ENCODE data around the gene CD300LF.
A peak's percentile ranks its signal among the peaks of the same experiment; 100 is the strongest.

CD300LF gene

GRCh38 chr17:74746376-74746775, 33.7 kb upstream of the CD300LF start:
- peaks cover 46% of the 10 kb centered on the region for H3K4me1 ChIP-seq (ENCODE audit: low read depth, poor library complexity, severe bottlenecking)
- H2AFZ ChIP-seq (ENCODE audit: low read depth) = no peak overlapping the region
- TF ChIP-seq CTCF (conservative IDR thresholded peaks at IDR 0.05; ENCODE audit: low read depth, low read length) = no peak
- H3K79me2 ChIP-seq (ENCODE audit: insufficient read depth, low read depth) = peaks cover 29% of the 10 kb centered on the region
- H4K20me1 ChIP-seq (ENCODE audit: insufficient read depth) = peaks cover 9% of the 10 kb centered on the region
- H3K9ac ChIP-seq = no peak overlapping the region
- no peaks in the 10 kb centered on the region for H3K27me3 ChIP-seq (ENCODE audit: insufficient read depth, low read depth)
- H3K4me2 ChIP-seq = no peak overlapping the region
- no peaks in the 10 kb centered on the region; the same call in 1 of the 2 replicates for H3K36me3 ChIP-seq (ENCODE audit: insufficient read depth)
- H3K4me3 ChIP-seq (IDR thresholded peaks at IDR 0.05; ENCODE audit: insufficient read depth, low read depth, low read length) = no peak overlapping the region
- no peak overlapping the region for H3K27ac ChIP-seq

GRCh38 chr17:74745548-74746177, 32.9 kb upstream of the CD300LF start:
- Histone ChIP-seq H3K9ac (no peak overlapping the region), H3K79me2 (ENCODE audit: insufficient read depth, low read depth) (peaks cover 22% of the 10 kb centered on the region), H3K4me1 (ENCODE audit: low read depth, poor library complexity, severe bottlenecking) (peaks cover 53% of the 10 kb centered on the region), H3K36me3 (ENCODE audit: insufficient read depth) (no peaks in the 10 kb centered on the region), H3K4me3 (IDR thresholded peaks at IDR 0.05; ENCODE audit: insufficient read depth, low read depth, low read length) (no peak overlapping the region), H4K20me1 (ENCODE audit: insufficient read depth) (peaks cover 9% of the 10 kb centered on the region), H3K27me3 (ENCODE audit: insufficient read depth, low read depth) (no peaks in the 10 kb centered on the region), H2AFZ (ENCODE audit: low read depth) (no peak overlapping the region), H3K27ac (no peak overlapping the region), H3K4me2 (no peak overlapping the region)
- TF ChIP-seq CTCF (conservative IDR thresholded peaks at IDR 0.05; ENCODE audit: low read depth, low read length) = no peak

- Histone ChIP-seq H3K9ac (no peak overlapping the region), H3K4me2 (peak overlapping the region; percentile 52; the same call in 1 of the 2 replicates)
These were observed 32.2 kb upstream of the CD300LF start for GRCh38 chr17:74744714-74745547.

GRCh38 chr17:74744349-74744713, 31.6 kb upstream of the CD300LF start:
- H3K4me1 ChIP-seq (ENCODE audit: low read depth, poor library complexity, severe bottlenecking) = peaks cover 58% of the 10 kb centered on the region
- no peak overlapping the region for H2AFZ ChIP-seq (ENCODE audit: low read depth)
- H4K20me1 ChIP-seq (ENCODE audit: insufficient read depth) = peaks cover under 1% of the 10 kb centered on the region; the same call in 1 of the 2 replicates
- no peak overlapping the region for H3K4me2 ChIP-seq
- no peak overlapping the region for H3K4me3 ChIP-seq (IDR thresholded peaks at IDR 0.05; ENCODE audit: insufficient read depth, low read depth, low read length)
- no peaks in the 10 kb centered on the region for H3K36me3 ChIP-seq (ENCODE audit: insufficient read depth)
- no peaks in the 10 kb centered on the region for H3K27me3 ChIP-seq (ENCODE audit: insufficient read depth, low read depth)
- peaks cover 9% of the 10 kb centered on the region for H3K79me2 ChIP-seq (ENCODE audit: insufficient read depth, low read depth)
- no peak overlapping the region for H3K27ac ChIP-seq
- H3K9ac ChIP-seq = no peak overlapping the region
- no peak for TF ChIP-seq CTCF (conservative IDR thresholded peaks at IDR 0.05; ENCODE audit: low read depth, low read length)

More at GRCh38 chr17:74744714-74745547, 32.2 kb upstream of the CD300LF start:
- peaks cover 55% of the 10 kb centered on the region for H3K4me1 ChIP-seq (ENCODE audit: low read depth, poor library complexity, severe bottlenecking)
- H3K36me3 ChIP-seq (ENCODE audit: insufficient read depth) = no peaks in the 10 kb centered on the region
- no peaks in the 10 kb centered on the region for H3K27me3 ChIP-seq (ENCODE audit: insufficient read depth, low read depth)
- peak; percentile 99 for TF ChIP-seq CTCF (conservative IDR thresholded peaks at IDR 0.05; ENCODE audit: low read depth, low read length)
- no peak overlapping the region for H3K4me3 ChIP-seq (IDR thresholded peaks at IDR 0.05; ENCODE audit: insufficient read depth, low read depth, low read length)
- peaks cover 15% of the 10 kb centered on the region for H3K79me2 ChIP-seq (ENCODE audit: insufficient read depth, low read depth)
- peaks cover 6% of the 10 kb centered on the region for H4K20me1 ChIP-seq (ENCODE audit: insufficient read depth)
- no peak overlapping the region for H3K27ac ChIP-seq
- peak overlapping the region; percentile 61; the same call in 1 of the 2 replicates for H2AFZ ChIP-seq (ENCODE audit: low read depth)
